Measurements from ENCODE around the gene CBLIF. TPM values are rescaled to one million over a fixed set of nuclear protein-coding genes. Genes with fewer than 3 reads are reported as not detected.
"Not testable (repeated sequence)": the region's sequence is repeated elsewhere in the genome, so short reads cannot be mapped to it uniquely, and the experiment has no call there.

Gene CBLIF
- total RNA-seq, 4 donors from 2014 or later: not detected

DNA sequence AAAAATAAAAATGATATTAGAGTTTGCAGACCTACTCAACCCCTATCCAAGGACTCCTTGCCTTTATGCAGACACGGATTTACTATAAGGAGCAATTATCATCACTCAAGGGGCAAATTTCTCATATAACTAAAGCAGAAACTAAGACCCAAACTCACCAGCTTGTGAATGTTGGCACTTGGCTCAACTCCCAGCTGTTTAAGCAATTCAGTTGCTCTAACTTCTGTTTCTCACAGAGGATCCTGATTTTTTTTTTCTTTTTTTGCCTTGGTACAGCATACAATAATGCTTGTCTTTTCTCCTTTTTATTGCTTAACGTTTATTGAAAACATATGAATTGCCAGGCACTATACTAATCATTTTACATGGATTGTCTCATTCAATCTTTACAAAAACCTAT lies 9.6 kb upstream of the CBLIF start:
- 48% methylated on average over 2 of the region's 2 CpGs for WGBS

DNA sequence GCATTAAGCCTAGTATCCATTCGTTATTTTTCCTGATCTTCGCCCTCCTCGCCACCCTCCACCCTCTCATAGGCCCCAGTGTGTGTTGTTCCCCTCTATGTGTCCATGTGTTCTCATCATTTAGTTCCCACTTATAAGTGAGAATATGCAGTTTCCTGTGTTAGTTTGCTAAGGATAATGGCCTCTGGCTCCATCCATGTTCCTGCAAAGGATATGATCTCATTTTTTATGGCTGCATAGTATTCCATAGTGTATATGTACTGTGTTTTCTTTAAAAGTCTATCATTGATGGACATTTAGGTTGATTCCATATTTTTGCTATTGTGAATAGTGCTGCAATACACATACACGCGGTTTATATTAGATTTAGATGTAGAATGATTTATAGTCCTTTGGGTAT lies 6.1 kb upstream of the CBLIF start:
- H3K9me3 ChIP-seq; H3K27me3 ChIP-seq; H3K4me1 ChIP-seq; H3K36me3 ChIP-seq; H3K4me3 ChIP-seq; DNase-seq (ENCODE audit: extremely low spot score); H3K27ac ChIP-seq (replicated peaks in 1 of 4); intact Hi-C loops (cut with DNase I): not testable (repeated sequence)
- WGBS: 89% methylated on average over 5 of the region's 5 CpGs

More for the DNA sequence above, 9.6 kb upstream of the CBLIF start:
- no peak for TF ChIP-seq POLR2AphosphoS5 (IDR thresholded peaks at IDR 0.05)
- TF ChIP-seq, protein P1, sequence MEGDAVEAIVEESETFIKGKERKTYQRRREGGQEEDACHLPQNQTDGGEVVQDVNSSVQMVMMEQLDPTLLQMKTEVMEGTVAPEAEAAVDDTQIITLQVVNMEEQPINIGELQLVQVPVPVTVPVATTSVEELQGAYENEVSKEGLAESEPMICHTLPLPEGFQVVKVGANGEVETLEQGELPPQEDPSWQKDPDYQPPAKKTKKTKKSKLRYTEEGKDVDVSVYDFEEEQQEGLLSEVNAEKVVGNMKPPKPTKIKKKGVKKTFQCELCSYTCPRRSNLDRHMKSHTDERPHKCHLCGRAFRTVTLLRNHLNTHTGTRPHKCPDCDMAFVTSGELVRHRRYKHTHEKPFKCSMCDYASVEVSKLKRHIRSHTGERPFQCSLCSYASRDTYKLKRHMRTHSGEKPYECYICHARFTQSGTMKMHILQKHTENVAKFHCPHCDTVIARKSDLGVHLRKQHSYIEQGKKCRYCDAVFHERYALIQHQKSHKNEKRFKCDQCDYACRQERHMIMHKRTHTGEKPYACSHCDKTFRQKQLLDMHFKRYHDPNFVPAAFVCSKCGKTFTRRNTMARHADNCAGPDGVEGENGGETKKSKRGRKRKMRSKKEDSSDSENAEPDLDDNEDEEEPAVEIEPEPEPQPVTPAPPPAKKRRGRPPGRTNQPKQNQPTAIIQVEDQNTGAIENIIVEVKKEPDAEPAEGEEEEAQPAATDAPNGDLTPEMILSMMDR (IDR thresholded peaks at IDR 0.05): no peak
- TF ChIP-seq POLR2A (IDR thresholded peaks at IDR 0.05; ENCODE audit: low read depth): no peak
- no peak for TF ChIP-seq EP300 (IDR thresholded peaks at IDR 0.05)
- H3K4me1 ChIP-seq: no peaks in the 10 kb centered on the region
- H3K27me3 ChIP-seq: no peaks in the 10 kb centered on the region
- DNase-seq (ENCODE audit: extremely low spot score): no peak
- H3K27ac ChIP-seq (replicated peaks in 1 of 4): no peak overlapping the region
- intact Hi-C loops (cut with DNase I): no loop called here
- H3K4me3 ChIP-seq: no peak overlapping the region
- H3K36me3 ChIP-seq: no peaks in the 10 kb centered on the region
- no peaks in the 10 kb centered on the region for H3K9me3 ChIP-seq

DNA sequence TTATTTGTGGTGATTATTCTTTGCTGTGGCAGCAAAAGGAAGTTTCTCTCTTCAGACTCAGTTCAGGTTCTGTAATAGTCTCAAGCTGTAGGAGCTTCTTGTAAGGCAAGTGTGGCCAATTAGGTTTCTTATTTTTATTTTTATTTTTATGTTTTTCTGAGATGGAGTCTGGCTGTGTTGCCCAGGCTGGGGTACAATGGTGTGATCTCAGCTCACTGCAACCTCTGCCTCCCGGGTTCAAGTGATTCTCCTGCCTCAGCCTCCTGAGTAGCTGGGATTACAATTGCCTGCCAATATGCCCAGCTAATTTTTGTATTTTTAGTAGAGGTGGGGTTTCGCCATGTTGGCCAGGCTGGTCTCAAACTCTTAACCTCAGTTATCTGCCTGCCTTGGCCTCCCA lies 4.3 kb upstream of the CBLIF start:
- H3K9me3 ChIP-seq; H3K36me3 ChIP-seq; H3K4me3 ChIP-seq; H3K4me1 ChIP-seq; H3K27ac ChIP-seq (replicated peaks in 1 of 4); H3K27me3 ChIP-seq; intact Hi-C loops (cut with DNase I); DNase-seq (ENCODE audit: extremely low spot score): not testable (repeated sequence)
- 94% methylated on average over 2 of the region's 2 CpGs for whole genome bisulfite sequencing

DNA sequence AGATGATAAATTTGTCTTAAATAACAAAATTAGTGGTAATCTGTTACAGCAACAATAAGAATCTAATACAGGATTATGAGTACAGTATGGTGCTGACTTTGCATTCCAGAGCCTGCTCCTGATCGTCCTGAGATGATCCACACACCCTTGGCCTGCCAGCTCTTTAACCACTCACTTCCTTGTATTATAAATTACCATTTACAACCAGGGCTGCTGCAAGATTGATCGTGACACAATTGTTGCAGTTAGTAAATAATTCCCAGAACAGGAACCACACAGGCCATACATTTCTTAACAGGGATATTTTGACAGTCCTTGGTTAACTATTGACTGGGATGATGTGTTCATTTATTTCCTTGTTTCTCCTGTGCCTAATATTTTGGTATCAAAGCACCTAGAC lies 3.8 kb upstream of the CBLIF start:
- intact Hi-C loops (cut with DNase I): no loop called here
- no peak for DNase-seq (ENCODE audit: extremely low spot score)
- TF ChIP-seq POLR2A (IDR thresholded peaks at IDR 0.05; ENCODE audit: low read depth) (no peak), POLR2AphosphoS5 (IDR thresholded peaks at IDR 0.05) (no peak), EP300 (IDR thresholded peaks at IDR 0.05) (no peak)
- TF ChIP-seq, protein P1 (IDR thresholded peaks at IDR 0.05): no peak

DNA sequence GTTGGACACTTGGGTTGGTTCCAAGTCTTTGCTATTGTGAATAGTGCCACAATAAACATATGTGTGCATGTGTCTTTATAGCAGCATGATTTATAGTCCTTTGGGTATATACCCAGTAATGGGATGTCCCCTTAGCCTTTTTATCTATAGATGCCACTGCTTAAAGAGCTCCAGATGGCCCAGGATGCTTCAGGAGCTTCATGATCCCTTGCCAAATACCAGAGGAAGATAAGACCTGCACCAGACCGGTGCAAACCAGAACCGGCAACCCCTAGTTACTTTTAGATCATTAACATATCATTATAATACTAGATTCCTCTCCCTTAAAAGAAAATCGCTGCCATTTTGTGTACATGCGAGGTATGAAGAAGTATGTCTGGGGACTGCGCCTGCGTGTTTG lies 3.1 kb upstream of the CBLIF start:
- H3K4me3 ChIP-seq; DNase-seq (ENCODE audit: extremely low spot score); H3K9me3 ChIP-seq; H3K27me3 ChIP-seq; intact Hi-C loops (cut with DNase I); H3K36me3 ChIP-seq; H3K4me1 ChIP-seq; H3K27ac ChIP-seq (replicated peaks in 1 of 4): not testable (repeated sequence)
- WGBS: 89% methylated on average over 6 of the region's 6 CpGs

More for the DNA sequence above, 3.8 kb upstream of the CBLIF start:
- Histone ChIP-seq H3K9me3 (no peaks in the 10 kb centered on the region), H3K4me1 (no peaks in the 10 kb centered on the region), H3K4me3 (no peak overlapping the region), H3K27me3 (no peaks in the 10 kb centered on the region), H3K36me3 (no peaks in the 10 kb centered on the region), H3K27ac (replicated peaks in 1 of 4) (no peak overlapping the region)
- 25% methylated on average over 2 of the region's 2 CpGs for WGBS

DNA sequence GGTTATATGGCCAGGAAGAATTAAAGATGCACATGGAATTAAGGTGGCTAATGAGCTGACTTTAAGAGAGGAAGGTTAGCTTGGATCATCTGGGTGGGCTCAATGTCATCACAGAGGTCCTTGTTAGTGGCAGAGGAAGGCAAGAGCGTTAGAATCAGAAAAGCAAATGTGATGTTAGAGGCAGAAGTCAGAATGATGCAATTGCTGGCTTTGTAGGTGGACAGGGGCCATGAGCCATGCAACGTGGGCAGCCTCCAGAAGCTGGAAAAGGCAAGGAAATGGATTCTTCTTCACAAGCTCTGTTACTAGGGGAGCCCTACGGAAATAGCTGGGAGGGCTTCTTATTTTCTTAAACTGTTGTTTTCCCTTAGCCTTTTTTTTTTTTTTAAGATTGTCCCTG lies 2.3 kb upstream of the CBLIF start:
- H3K4me3 ChIP-seq: no peak overlapping the region
- TF ChIP-seq, protein P1 (IDR thresholded peaks at IDR 0.05): no peak
- no peak for TF ChIP-seq POLR2A (IDR thresholded peaks at IDR 0.05; ENCODE audit: low read depth)
- no peak for TF ChIP-seq EP300 (IDR thresholded peaks at IDR 0.05)
- no peak for TF ChIP-seq POLR2AphosphoS5 (IDR thresholded peaks at IDR 0.05)
- no peaks in the 10 kb centered on the region for H3K9me3 ChIP-seq
- no peak overlapping the region for H3K27ac ChIP-seq (replicated peaks in 1 of 4)
- DNase-seq (ENCODE audit: extremely low spot score): no peak
- no peaks in the 10 kb centered on the region for H3K27me3 ChIP-seq
- WGBS: 70% methylated on average over 3 of the region's 3 CpGs
- no peaks in the 10 kb centered on the region for H3K36me3 ChIP-seq
- no peaks in the 10 kb centered on the region for H3K4me1 ChIP-seq
- intact Hi-C loops (cut with DNase I): no loop called here

Data from esophagus muscularis mucosa (tissue), 4 donors.